Measurements from ENCODE around the gene ZBTB7C. TPM values are rescaled to one million over a fixed set of nuclear protein-coding genes. Genes with fewer than 3 reads are reported as not detected.

ZBTB7C gene
- total RNA-seq, 1 experiment from 2014 or later: 0.18 TPM

DNA sequence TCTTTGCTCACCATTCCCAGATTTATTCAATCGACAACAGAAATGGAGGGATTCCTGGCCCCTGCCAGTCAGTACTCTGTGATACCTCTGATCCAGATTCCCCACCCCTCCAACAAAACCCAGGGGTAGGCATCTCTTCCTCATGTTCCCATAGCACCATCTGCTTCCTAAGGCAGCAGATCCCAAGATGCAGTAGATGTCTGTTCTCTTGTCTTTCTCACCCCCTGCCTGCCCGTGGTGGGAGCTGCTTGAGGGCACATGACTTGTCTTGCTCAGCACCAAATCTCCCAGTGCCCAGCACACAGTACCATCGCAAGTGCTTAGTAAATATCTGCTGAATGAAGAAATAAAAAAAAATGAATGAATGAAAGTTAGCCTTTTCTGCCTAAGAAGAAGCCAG, 98.2 kb downstream of the ZBTB7C start:
- no peak overlapping the region for H3K4me3 Mint-ChIP-seq (ENCODE audit: unreplicated experiment)
- CTCF ChIA-PET: no interaction called here
- Histone ChIP-seq H3K9me3 (no peaks in the 10 kb centered on the region), H3K4me1 (no peaks in the 10 kb centered on the region), H3K36me3 (ENCODE audit: control insufficient read depth, insufficient read depth, low read length) (no peaks in the 10 kb centered on the region), H3K4me3 (ENCODE audit: low read depth, low read length) (no peak overlapping the region), H3K27me3 (replicated peaks; ENCODE audit: control insufficient read depth, insufficient read depth, low read length) (no peaks in the 10 kb centered on the region)
- no peaks in the 10 kb centered on the region for H3K27me3 Mint-ChIP-seq (ENCODE audit: insufficient read depth, unreplicated experiment)
- POLR2A ChIA-PET: no interaction called here
- BruUV-seq (replicated peaks): no TSS peak
- H3K4me1 Mint-ChIP-seq (ENCODE audit: low read depth, unreplicated experiment): no peaks in the 10 kb centered on the region
- no peak overlapping the region for H3K27ac Mint-ChIP-seq (ENCODE audit: unreplicated experiment)
- intact Hi-C loops (cut with micrococcal nuclease; ENCODE audit: unreplicated experiment): no loop called here
- H3K9me3 Mint-ChIP-seq (ENCODE audit: unreplicated experiment): no peaks in the 10 kb centered on the region
- TF ChIP-seq, protein P1, sequence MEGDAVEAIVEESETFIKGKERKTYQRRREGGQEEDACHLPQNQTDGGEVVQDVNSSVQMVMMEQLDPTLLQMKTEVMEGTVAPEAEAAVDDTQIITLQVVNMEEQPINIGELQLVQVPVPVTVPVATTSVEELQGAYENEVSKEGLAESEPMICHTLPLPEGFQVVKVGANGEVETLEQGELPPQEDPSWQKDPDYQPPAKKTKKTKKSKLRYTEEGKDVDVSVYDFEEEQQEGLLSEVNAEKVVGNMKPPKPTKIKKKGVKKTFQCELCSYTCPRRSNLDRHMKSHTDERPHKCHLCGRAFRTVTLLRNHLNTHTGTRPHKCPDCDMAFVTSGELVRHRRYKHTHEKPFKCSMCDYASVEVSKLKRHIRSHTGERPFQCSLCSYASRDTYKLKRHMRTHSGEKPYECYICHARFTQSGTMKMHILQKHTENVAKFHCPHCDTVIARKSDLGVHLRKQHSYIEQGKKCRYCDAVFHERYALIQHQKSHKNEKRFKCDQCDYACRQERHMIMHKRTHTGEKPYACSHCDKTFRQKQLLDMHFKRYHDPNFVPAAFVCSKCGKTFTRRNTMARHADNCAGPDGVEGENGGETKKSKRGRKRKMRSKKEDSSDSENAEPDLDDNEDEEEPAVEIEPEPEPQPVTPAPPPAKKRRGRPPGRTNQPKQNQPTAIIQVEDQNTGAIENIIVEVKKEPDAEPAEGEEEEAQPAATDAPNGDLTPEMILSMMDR (IDR thresholded peaks at IDR 0.05; ENCODE audit: insufficient read depth in 1 of 2, low read depth in 1 of 2, low read length in 1 of 2, severe bottlenecking in 1 of 2, unreplicated experiment in 1 of 2): no peak
- DNase-seq: no peak
- H3K36me3 Mint-ChIP-seq (ENCODE audit: insufficient read depth, unreplicated experiment): no peaks in the 10 kb centered on the region

DNA sequence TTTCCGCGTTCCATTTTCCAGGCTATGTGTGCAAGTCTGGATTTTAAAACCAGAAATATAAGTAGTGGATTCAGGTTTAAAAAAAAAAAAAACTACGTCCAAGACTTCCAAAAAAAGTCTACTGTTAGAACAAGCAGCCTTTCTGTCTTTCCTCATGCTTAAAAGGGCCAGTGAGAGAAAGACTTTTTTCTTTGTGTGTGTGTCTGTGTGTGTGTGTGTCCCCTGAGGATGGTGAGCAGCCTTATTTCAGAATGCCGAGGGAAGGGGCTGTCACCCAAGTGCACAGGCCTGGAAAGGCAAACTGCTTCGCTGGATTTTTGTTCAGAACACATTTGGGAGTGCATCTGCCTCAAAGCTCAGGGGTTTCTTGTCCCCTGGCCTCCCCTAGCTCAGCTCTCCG, 98.8 kb downstream of the ZBTB7C start:
- Mint-ChIP-seq H3K27ac (ENCODE audit: unreplicated experiment) (no peak overlapping the region), H3K4me3 (ENCODE audit: unreplicated experiment) (no peak overlapping the region), H3K9me3 (ENCODE audit: unreplicated experiment) (no peaks in the 10 kb centered on the region), H3K4me1 (ENCODE audit: low read depth, unreplicated experiment) (no peaks in the 10 kb centered on the region), H3K36me3 (ENCODE audit: insufficient read depth, unreplicated experiment) (no peaks in the 10 kb centered on the region), H3K27me3 (ENCODE audit: insufficient read depth, unreplicated experiment) (no peaks in the 10 kb centered on the region)
- Histone ChIP-seq H3K9me3 (no peaks in the 10 kb centered on the region), H3K36me3 (ENCODE audit: control insufficient read depth, insufficient read depth, low read length) (no peaks in the 10 kb centered on the region), H3K4me3 (ENCODE audit: low read depth, low read length) (no peak overlapping the region), H3K4me1 (no peaks in the 10 kb centered on the region), H3K27me3 (replicated peaks; ENCODE audit: control insufficient read depth, insufficient read depth, low read length) (no peaks in the 10 kb centered on the region)
- POLR2A ChIA-PET: no interaction called here
- intact Hi-C loops (cut with micrococcal nuclease; ENCODE audit: unreplicated experiment): no loop called here
- TF ChIP-seq, protein P1 (IDR thresholded peaks at IDR 0.05; ENCODE audit: insufficient read depth in 1 of 2, low read depth in 1 of 2, low read length in 1 of 2, severe bottlenecking in 1 of 2, unreplicated experiment in 1 of 2): no peak
- BruUV-seq (replicated peaks): no TSS peak
- DNase-seq: no peak
- CTCF ChIA-PET: no interaction called here

DNA sequence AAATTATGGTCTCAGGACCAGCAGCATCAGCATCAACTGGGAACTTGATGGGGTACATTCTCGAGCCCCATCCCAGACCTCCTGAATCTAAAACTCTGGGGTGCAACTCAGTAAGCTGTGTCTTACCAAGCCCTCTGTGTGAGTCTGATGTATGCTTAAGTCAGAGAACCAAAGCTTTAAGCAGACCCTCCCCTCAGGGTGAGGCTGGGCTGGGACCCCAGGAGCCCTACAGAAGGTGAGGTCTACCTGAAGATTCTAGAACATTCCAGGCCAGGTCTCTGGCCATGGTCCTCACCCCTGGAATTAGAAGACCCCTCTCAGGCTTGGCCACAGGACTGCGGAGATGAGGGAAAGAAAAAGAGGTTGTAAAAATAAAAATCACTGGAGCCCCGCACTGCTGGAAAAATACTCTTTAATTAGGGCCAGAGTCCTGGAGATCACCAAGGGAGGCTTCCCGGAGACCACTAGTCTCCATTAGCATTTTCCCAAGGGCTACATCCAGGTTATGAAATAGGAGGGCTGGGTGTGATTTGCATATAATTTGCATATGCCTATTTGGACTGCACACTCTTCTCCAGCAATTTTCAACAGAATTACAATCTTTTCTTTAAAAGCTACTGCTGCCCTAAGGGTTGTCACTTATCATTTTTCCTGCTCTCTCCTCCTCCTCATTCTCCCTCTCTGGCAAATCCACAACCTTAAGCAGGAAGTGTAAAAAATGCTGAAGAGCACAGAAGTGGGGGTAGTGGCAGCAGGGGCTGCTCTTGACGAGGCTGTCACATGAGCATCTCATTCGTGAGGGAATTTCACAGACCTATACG, 100.2 kb downstream of the ZBTB7C start:
- Mint-ChIP-seq H3K27me3 (ENCODE audit: insufficient read depth, unreplicated experiment) (no peaks in the 10 kb centered on the region), H3K9me3 (ENCODE audit: unreplicated experiment) (no peaks in the 10 kb centered on the region), H3K4me3 (ENCODE audit: unreplicated experiment) (no peak overlapping the region), H3K4me1 (ENCODE audit: low read depth, unreplicated experiment) (no peaks in the 10 kb centered on the region), H3K36me3 (ENCODE audit: insufficient read depth, unreplicated experiment) (no peaks in the 10 kb centered on the region), H3K27ac (ENCODE audit: unreplicated experiment) (no peak overlapping the region)
- no peak for DNase-seq
- ChIA-PET CTCF (no interaction called here), POLR2A (no interaction called here)
- Histone ChIP-seq H3K27me3 (replicated peaks; ENCODE audit: control insufficient read depth, insufficient read depth, low read length) (no peaks in the 10 kb centered on the region), H3K9me3 (no peaks in the 10 kb centered on the region), H3K36me3 (ENCODE audit: control insufficient read depth, insufficient read depth, low read length) (no peaks in the 10 kb centered on the region), H3K4me3 (ENCODE audit: low read depth, low read length) (no peak overlapping the region), H3K4me1 (no peaks in the 10 kb centered on the region)
- TF ChIP-seq, protein P1 (IDR thresholded peaks at IDR 0.05; ENCODE audit: insufficient read depth in 1 of 2, low read depth in 1 of 2, low read length in 1 of 2, severe bottlenecking in 1 of 2, unreplicated experiment in 1 of 2): no peak
- intact Hi-C loops (cut with micrococcal nuclease; ENCODE audit: unreplicated experiment): no loop called here
- no TSS peak for BruUV-seq (replicated peaks)
